CD4-positive, alpha-beta T cell treated with Interleukin-10 for 1 hour (primary cell): ENCODE data around the gene TOR4A.
A peak's percentile ranks its signal among the peaks of the same experiment; 100 is the strongest.

Source experiments
- DNase-seq: peaks from one replicate; pipeline ENCODE4 v3.0.0-alpha.2; 2020

Gene TOR4A

GRCh38 chr9:137307255-137308056, 29.9 kb downstream of the TOR4A start:
- DNase-seq = no peak

GRCh38 chr9:137308057-137308619, 30.6 kb downstream of the TOR4A start:
- DNase-seq = no peak

- DNase-seq = no peak
These were observed 32.1 kb downstream of the TOR4A start for GRCh38 chr9:137309368-137310188.

GRCh38 chr9:137310189-137311052, 32.9 kb downstream of the TOR4A start:
- no peak for DNase-seq

- DNase-seq = peak; percentile 39
These were observed 33.9 kb downstream of the TOR4A start for GRCh38 chr9:137311171-137311985.

GRCh38 chr9:137311986-137312851, 34.7 kb downstream of the TOR4A start:
- DNase-seq = no peak

- no peak for DNase-seq
These were observed 35.4 kb downstream of the TOR4A start for GRCh38 chr9:137312852-137313325.

GRCh38 chr9:137313326-137313936, 35.9 kb downstream of the TOR4A start:
- no peak for DNase-seq

GRCh38 chr9:137313956-137314560, 36.5 kb downstream of the TOR4A start:
- no peak for DNase-seq

GRCh38 chr9:137314561-137315560, 37.3 kb downstream of the TOR4A start:
- no peak for DNase-seq

- no peak for DNase-seq
These were observed 38.1 kb downstream of the TOR4A start for GRCh38 chr9:137315581-137316011.

- no peak for DNase-seq
These were observed 38.8 kb downstream of the TOR4A start for GRCh38 chr9:137316012-137316981.

GRCh38 chr9:137317021-137317717, 39.6 kb downstream of the TOR4A start:
- DNase-seq = no peak

- DNase-seq = no peak
These were observed 40.4 kb downstream of the TOR4A start for GRCh38 chr9:137317718-137318511.

GRCh38 chr9:137318602-137319001, 41.1 kb downstream of the TOR4A start:
- DNase-seq = no peak
